Measurements from ENCODE around the gene FBLN5.
"Not testable (repeated sequence)": the region's sequence is repeated elsewhere in the genome, so short reads cannot be mapped to it uniquely, and the experiment has no call there.

FBLN5 gene

GRCh38 chr14:91904483-91904882 is 43.0 kb downstream of the FBLN5 start:
- DNase-seq, result no peak

DNA sequence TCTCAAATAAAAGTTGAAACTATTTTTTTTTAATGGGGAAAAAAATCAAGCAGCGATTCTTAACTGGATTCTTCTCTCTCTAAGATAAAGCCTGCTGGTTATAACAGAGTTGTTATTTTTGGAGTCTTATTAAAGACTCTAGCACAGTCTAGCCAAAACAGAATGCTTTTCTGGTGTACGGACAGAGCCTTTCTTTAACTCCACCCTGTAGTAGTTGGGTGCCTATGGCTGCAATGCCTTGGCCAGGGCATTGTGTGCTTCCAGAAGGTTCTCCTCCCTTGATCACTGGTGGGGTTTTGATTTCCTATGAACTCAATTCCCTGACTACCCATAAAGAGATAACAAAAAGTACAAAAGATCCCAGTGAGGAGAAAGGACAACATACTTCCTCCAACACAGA is 44.4 kb downstream of the FBLN5 start:
- DNase-seq, result no peak

GRCh38 chr14:91902336-91902735 is 45.2 kb downstream of the FBLN5 start:
- no peak for DNase-seq

DNA sequence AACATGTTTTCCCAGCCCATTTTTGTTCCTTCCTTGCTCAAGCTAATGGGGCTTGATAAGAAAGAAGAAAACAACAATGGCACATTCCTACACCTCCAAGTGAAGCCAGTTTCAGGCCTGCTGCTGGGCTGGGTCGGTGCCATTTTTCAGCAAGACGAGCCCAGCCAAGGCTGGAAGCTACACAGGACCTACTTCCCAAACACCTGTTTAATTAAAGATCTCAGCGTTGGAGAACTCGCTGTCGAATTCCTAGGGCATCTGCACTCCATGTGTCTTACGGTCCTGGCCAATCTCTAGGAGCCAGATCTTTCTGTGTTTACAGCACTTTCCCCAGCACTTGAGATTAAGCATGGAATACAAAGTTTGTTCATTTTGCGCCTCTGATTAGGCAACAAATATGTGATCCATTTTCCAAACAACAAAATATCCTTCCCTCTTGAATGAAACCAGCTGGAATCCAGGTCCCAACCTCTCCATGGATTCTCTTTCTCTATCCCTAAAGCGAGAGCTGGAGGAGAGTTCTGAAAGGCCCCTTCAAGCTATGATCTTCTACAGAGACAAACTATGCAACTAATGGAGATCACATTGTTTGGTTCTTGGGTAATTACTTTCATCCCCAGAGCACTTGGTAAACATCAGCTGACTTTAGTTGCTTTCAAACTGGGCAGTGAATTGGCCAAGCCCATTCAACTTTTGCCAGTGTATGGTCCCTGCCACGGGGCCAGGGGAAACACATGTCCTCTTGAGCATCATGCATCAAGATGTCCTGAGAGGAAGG is 45.9 kb downstream of the FBLN5 start:
- no peak for DNase-seq

DNA sequence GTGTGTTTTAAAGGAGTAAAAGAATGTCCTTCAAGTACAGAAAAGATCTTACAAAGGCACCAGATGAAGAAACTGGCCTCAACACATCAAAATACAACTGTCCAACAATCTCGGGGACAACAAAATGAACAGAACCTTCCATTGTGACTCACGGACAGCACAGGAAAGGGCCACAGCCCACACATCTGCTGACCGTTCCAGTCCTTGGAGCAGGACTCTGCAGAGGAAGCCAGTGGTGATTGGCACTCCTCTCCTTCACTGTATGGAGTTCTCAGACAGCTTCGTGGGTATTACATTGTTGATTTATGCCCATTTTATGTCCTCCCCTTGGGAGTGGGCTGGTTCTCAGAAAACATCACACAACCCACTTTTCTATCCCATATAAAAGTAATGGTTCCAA is 47.7 kb downstream of the FBLN5 start:
- no peak for DNase-seq

- no peak for DNase-seq
Observed at GRCh38 chr14:91899213-91899612, 48.3 kb downstream of the FBLN5 start.

DNA sequence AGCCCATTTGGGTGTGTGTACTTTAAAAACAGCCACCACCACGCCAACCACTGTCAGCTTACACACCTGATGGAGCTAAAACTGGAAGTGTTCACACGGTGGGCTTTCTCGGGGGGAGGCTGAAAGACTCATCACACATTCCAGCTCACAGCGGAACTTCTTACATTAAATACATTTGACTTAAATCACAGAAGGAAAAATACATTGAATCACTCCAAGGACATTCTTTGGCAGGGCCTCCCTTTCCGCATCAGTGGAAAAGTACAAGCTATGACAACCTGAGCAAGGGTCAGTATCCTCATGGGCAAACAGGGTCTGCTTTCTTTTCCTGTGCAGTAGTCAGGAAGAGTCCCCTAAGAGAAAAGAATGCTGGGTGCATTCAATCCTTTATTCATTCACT is 49.1 kb downstream of the FBLN5 start:
- DNase-seq, result no peak

DNA sequence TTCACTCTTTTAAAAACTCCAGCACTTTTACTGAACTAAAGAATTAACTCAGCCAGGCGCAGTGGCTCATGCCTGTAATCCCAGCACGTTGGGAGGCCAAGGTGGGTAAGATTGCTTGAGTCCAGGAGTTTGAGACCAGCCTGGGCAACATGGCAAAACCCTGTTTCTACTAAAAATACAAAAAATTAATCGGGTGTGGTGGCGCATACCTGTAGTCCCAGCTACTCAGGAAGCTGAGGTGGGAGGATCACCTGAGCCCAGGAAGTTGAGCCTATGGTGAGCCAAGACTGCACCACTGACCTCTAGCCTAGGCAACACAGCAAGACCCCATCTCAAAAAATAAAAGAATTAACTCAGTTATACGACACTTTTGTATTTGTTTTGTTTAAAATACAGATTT is 49.8 kb downstream of the FBLN5 start:
- not testable (repeated sequence) for DNase-seq

GRCh38 chr14:91897106-91897701 is 50.3 kb downstream of the FBLN5 start:
- no peak for DNase-seq

DNA sequence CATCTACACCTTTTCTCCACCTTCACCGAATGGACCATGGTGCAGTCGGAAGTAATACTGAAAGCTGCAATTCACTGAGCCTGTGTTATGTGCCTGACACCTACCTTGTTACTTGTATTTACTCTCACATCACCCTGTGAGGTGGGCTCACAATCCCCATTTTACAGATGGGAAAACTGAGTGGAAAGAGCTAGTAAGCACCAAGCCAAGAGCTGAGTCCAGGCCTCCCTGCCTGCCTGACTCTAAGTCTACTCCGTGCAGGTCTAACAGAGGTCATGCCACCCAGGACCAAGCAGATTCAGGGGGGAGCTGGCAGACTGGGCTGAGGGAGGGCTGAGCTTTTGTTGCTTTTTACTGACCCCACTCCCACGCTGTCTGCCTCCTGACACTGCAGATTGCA is 51.1 kb downstream of the FBLN5 start:
- DNase-seq, result no peak

GRCh38 chr14:91893669-91894068 is 53.8 kb downstream of the FBLN5 start:
- no peak for DNase-seq

DNA sequence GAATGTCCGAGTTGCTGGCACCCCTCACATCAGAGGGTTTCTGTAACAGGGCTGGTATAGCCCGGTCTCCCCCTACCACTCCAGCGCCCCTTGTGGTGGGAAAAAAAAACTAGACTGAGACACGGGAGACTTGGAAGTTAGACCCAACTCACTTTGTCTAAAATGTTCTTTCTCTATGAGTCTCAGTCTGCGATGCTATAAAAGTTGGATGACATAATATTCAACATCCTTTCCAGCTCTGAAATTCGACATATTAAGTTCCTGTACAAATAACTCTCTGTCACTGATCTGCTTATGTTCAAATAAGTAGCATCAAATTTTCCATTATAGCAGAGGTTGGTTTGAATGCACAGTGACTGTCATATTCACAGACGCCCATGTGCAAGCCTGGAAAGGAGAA is 54.5 kb downstream of the FBLN5 start:
- DNase-seq, result peak; percentile 28

DNA sequence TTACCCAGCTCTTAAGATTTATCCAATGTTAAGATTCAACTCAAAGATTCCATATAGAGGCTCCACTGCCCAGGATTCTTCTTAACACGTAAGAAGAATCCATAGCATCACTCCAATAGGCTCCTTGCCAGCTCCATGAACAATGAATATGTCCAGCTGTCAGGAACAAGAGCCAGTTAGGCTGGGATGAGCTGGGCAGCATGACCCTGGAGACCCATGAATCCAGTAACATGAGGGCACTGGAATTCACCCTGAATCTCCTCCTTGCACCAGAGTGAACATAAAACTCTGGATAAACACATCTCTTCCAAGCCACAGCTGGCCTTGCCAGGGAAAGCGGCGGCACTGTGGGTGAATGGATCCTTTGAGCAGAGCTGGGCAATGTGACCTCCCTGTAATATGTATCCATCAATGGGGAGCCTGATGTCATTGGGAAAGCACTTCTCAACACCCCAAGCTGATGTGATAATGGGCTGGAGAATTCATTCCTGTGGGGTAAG is 55.7 kb downstream of the FBLN5 start:
- no peak for DNase-seq

DNA sequence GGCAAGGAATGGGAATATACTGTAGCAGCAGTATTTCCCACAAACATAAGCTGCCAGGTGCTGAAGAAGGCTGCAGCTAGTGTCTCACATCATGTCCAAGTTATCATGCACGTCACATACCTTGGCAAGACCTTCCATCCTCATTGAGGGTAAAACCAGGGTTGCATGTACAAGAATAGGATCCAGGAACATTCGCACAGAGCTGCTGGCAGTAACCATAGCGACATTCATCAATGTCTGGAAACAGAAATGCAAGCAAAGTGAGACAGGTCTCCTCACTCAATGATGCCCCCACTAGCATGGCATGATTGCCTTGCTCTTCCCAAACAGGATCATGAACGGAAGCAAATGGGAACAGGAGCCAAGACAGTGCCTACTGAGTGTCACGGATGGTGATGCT is 56.4 kb downstream of the FBLN5 start:
- DNase-seq, result no peak

GRCh38 chr14:91890291-91890749 is 57.2 kb downstream of the FBLN5 start:
- no peak for DNase-seq

GRCh38 chr14:91889477-91890211 is 57.9 kb downstream of the FBLN5 start:
- DNase-seq, result no peak

DNA sequence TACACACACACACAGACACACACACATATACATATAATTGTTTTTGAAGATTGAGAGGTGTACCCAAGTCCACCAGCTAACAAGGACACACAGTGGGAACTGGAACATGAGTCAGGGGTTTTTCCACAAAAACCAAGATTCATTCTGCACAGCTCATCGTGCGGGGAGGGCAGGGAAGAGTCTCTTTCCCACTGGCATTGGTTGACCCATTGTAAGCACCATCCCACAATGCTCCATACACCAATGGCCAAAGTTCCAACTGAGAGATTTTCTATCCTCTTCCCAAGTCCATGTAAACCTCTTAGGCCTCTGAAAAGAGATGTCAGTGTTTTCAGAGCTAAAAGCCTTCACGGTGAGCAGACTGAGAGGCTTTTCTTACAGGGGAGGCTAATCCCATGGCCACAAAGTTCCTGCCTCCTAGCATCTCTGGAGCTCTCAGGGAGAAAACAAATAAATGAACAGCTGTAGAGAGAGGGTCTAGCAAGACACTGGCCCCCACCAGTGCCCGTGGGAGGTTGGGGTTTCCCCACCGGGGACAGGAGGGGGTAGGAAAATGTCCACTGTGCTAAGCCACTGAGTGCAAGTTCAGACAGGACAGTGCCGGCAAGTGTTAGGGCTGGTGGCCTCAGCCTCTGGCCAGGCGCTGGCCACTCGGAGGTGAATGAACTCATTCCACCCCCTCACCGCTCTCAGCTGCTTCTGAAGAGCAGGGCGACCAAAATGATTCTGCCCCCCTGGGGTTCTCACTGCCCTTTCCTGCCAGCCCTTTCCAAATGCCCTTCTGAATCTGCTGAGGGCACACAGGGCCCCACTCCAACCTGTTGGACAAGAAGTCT is 58.6 kb downstream of the FBLN5 start:
- no peak for DNase-seq

DNA sequence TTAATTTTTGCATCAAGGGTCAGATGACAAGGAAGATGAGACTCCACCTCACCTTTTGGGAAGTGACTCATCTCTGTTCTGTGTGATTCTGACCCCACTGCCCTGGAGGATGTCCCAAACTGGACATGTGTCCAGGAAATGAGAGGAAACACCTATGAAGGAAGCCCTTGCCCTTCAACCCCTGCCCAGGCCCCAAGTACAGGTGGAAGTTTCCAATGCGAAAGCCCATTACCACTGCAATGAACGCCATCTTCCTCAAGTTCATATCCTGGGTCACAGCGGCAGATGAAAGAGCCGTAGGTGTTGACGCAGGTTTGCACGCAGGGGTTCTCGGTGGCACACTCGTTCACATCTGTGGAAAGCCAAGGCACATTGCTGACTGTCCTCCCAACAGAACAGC is 60.5 kb downstream of the FBLN5 start:
- DNase-seq, result no peak

DNA sequence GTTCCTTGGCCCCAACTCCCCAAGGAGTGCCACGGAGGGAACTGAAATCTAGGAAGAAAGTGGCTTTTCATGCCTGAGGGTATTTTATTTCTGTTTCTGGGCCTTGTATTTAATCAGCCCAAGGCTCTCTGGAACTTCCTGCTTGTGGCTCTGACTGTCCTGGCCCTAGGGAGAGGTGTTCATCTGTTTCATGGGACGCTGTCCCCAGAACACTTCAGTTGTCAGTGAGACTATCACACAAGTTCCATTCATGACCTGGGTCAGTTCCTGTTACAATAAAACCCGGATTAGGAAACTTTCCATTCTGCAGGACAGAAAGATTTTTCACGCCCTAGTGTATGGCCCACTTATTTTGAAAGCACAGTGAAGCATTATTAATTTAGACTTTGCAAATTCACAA is 61.7 kb downstream of the FBLN5 start:
- no peak for DNase-seq

DNA sequence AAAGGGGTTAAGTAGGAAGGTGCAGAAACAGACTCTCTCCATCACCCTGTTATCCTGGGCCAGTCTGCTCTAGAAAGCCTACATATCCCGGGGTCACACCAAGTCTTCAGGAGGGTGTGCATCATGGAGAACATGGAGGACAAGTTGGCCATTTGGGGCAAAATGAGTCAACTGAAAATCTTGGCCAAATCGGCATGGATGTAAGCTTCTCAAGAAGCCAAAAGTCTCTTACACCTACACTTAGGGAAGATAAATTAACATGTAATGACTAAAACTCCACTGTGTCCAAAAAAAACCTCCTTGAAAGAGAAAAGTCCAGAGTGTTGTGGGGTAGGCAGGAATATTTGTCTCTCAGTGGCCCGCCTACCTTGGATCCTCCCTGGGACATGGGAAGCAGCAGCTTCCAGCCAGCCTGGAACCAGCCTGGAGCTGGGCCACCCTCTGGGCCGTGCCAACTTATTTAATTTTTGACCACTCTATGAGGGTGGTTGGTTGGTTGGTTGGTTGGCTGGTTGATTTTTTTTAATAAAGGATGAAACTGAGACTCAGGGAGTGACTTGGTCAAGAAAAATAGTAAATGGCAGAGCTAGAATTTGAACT is 62.3 kb downstream of the FBLN5 start:
- DNase-seq, result no peak

DNA sequence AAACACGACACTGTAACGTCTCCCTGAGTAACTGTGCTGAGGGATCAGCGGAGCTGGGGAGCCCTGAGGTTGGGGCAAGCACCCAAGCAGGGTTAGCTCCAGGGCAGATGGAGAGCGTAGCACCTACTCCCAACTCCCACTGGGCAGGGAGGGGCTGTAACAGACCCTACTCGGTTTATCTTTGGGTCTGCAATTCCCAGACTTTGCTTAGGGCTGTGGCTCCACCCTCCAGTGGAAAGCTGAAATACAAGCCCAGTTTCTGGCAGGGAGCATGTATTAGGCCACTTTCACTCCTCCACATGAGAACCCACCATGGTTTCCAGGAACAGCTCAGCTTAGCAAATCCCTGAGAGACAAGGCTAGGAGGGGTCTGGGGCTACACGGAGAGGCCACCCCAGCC is 62.8 kb downstream of the FBLN5 start:
- no peak for DNase-seq

- DNase-seq, result no peak
Observed at GRCh38 chr14:91883753-91884152, 63.7 kb downstream of the FBLN5 start.

DNA sequence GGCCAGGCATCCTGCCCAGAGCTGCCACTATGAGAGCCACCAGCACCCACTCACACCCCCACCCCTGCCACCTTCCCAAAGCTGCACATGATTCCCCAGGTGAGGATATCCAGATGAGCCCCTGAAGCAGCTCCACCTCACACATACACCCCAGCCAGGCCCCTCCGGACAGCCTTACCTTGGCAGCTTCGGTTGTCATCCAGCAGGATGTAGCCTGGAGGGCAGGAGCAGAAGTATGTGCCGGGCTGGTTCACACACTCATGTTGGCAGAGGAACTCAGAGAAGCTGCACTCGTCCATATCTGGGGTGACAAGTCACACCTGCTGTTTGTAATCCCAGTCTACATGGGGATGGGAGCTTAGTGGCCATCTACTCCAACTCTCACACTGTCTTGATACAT is 64.7 kb downstream of the FBLN5 start:
- DNase-seq, result no peak
